GM19372 (cell line): ENCODE measurements around the gene FXYD5.

Experiments used
- ATAC-seq: cut with Tn5 transposase; IDR thresholded peaks from one replicate; pipeline ENCODE4 v1.9.1; 2021; ENCODE audit warnings: mild to moderate bottlenecking, low read depth, moderate library complexity; ENCODE audit not compliant: unreplicated experiment

Gene FXYD5

DNA sequence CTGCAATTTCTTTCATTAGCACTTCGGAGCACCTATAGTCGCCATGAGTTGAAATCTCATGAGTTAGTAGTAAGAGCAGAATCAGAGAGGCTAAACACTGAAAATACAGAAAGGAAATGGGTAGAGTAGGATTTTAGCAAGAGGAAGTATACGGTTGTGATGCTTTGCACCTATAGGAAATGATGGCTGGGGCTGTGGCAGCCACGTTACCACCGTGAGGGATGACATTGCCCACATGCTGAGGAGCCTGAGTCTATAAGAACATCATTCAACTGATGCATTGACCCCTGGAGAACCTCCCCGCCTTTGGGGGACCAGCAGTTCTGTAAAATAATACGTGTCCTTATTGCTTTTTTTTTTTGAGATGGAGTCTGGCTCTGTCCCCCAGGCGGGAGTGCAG lies 53.6 kb downstream of the FXYD5 start:
- no peak for ATAC-seq

DNA sequence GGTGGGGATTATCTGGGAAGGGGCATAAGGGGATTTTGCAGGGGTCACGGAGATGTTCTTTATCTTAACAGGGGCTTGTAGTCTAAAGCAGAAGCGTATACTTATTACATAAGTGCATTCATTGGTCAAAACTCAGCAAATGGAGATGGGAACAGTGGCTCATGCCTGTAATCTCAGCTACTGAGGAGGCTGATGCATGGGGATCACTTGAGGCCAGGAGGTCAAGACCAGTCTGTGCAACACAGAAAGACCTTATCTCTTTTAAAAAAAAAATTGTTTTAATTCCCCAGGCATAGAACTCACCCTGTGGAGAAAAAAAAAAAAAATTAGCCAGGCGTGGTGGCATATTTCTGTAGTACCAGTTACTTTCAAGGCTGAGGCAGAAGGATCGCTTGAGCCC lies 55.1 kb downstream of the FXYD5 start:
- ATAC-seq: no peak

DNA sequence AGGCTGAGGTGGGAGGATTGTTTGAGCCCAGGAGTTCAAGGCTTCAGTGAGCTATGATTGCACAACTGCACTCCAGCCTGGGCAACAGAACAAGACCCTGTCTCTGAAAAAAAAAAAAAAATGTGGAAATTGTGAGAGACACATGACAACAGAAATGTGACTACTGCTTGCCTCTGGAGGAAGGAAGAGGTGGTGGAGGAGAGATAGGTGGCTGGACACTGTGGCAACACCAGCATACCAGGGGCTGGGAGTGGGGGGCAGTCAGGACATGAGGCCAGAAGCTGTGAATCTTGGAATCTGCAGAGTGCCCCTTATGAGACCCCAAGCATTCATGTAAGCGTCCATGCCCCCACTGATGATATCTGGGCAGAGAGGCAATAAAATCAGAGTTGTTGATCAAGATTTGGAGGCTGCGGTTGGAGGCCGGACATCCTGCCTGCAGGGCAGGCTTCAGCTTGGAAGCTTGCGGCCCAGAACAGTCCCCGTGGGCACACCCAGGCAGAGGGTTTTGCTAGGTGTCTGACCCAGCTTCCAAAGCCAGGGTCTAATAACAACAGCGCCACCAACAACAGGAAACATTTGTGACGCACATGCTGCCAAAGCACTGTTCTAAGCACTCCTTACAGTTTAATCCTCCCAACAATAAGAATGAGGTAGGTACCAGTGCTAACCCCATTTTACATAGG lies 57.2 kb downstream of the FXYD5 start:
- ATAC-seq: no peak

DNA sequence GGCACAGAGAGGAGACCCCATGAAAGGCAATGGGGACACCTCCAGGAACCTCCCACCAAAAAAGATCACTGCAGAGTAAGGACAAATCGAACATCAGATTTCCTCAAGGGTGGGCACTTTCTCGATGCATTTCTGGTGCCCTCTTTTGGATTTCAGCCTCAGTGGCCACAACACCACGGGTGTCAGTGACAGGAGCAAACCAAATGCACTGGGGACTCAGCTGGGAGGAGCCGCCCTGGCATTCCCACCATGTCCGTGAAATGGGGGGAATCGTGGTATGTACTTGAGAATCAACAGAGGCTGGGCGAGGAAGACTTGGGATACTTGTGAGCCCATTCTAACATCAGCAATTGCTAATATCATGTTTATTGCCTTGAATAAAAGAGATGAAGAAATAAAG lies 57.7 kb downstream of the FXYD5 start:
- no peak for ATAC-seq

DNA sequence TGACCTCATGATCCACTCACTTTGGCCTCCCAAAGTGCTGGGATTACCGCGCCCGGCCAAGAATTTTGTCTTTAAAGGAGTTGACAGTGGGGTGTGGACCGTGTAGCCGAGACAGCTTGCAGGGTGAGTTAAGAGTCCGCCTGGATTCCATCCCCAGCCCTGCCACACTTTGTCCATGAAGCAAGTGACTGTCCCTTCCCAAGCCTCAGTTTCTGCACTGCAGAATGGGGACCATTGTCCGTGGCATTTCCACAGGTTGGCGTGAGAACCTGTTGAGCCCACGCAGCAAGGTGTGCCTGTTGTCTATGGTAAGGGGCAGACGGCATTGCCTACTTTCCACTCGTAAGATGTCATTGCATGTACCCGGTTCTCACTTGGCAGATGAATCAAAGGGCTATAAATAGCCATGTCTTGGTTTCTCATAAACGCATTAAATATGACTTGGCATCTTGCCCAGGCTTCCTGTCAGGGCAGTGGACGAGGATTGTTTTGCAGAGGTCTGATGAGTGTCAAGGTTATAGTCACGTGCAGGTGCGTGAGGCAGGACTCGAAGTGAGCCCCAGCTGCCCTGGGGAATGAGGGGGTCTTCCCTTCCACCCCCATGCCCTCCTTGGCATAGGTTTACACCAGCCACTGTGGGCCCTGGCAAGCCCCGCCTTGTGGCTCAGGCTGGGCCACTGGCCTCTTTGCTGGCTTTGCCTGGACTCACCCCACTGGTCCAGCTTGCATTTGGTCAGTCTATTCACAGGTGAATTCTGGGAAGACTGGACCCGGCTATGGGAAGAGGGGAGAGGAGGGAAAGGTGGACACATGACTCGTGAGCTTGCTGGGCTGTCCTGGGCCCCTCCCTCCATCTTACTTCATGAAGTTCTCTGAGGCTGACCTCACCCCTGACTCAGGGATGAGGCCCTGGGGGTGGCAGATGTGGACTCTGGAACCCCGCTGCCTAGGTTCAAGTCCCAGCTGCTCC lies 59.4 kb downstream of the FXYD5 start:
- peak; percentile 60 for ATAC-seq

DNA sequence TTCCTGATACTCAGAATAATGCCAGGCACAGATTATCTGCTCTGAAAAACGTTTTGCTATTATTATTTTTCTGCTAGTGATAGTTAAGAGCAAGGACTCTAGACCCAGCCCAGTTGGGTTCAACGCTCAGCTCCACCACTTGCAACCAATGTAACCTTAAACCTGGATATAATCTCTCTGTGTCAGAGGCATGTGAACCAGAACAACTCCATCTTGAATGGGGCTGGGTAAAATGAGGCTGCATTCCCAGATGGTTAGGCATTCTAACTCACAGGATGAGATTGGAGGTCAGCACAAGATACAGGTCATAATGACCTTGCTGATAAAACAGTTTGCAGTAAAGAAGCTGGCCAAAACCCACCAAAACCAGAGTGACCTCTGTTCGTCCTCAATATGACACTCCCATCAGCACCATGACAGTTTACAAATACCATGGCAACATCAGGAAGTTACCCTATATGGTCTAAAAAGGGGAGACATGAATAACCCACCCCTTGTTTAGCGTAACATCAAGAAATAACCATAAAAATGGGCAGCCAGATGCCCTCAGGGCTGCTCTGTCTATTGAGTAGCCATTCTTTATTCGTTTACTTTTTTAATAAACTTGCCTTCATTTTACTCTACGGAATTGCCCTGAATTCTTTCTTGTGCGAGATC lies 60.4 kb downstream of the FXYD5 start:
- no peak for ATAC-seq

DNA sequence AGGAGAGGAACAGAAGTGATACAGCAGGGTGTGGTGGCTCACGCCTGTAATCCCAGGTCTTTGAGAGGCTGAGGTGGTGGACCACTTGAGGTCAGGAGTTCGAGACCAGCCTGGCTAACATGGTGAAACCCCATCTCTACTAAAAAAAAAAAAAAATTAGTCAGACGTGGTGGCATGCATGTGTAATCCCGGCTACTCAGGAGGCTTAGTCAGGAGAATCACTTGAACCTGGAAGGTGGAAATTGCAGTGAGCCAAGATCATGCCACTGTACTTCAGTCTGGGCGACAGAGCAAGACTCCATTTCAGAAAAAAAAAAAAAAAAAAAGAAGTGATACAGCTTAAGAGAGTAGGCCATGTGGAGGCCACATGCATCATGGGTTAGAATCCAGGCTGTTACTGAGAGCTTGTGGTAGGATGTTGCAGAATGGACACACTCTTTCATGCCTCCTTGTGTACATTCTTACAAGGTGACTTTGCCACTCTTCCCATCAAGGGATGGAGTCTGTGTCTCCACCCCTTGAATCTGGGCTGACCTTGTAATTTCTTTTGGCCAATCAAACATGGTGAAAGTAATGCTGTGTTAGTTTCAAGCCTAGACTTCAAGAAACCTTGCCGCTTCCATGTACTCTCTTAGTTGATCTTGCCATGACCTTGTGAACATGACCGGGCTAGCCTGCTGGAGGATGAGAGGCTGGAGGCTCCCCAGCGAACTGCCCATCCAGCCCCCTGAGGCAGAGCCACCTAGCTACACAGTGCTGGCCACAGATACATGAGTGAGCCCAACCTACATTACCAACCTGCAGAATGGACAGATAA lies 61.7 kb downstream of the FXYD5 start:
- ATAC-seq: no peak

DNA sequence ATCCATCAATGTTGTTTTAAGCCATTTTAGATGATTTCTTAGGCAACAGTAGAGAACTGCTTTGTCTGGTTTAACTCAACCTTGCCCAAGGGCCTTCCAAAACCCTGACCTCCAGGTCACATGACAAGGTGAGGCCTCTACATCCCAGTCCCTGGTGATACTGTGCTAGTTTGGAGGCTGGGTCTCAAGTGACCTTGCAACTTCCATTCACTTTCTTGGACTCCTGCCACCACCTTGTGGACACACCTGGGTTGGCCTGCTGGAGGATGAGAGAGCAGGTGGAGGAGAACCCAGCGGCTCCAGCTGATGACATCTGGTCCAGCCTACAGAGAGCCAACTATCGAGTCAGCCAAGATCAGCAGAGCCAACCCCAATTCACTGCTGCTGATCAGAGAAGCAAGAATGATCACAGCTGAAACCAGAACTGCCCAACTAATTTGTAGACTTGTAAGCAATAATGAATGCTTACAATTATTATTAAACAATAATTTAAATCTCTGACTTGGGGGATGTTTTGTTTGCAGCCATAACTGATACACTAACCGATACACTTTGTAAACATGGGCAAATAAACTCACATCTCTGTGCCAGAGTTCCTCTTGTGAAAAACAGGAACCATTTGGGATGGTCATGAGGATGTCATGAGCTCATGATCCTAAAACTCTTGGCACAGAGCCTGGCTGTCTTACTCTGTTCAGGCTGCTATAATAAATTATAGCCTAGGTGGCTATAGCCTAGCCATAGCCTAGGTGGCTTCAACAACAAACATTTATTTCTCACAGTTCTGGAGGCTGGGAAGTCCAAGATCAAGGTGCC lies 62.5 kb downstream of the FXYD5 start:
- ATAC-seq: no peak

DNA sequence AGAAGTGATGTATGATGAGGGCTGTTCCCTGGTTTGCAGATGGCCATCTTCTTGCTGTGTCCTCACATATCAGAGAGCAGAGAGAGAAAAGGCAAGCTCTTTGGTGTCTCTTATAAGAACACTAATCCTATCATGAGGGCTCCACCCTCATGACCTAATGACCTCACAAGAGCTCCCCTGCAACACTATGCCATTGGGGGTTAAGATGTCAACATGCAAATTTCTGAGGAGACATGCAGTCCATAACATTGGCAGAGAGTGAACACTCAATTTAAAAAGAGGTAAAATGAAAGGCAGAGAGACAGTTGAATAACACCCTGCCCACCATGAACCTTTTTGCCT lies 63.1 kb downstream of the FXYD5 start:
- no peak for ATAC-seq

DNA sequence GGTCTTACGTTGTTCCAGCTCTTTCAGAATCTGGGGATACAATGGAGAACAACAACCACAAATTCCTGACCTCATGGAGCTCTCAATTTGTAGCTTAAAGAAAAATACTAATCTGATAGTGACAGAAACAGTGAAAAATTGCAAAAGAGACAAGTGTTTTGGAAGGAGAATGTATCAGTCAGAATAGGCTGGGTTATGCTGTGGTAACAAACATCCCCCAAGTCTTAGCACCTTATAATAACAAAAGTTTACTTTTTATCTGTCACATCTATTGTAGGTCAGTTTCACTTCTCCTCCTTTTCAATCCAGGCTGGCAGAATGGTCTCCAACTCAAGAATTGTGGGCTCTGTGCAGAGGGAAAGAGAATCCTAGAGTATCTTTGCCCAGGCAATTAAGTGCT lies 64.5 kb downstream of the FXYD5 start:
- no peak for ATAC-seq
